Measurements from ENCODE around the gene DOCK9. TPM values are rescaled to one million over a fixed set of nuclear protein-coding genes. Genes with fewer than 3 reads are reported as not detected.

DOCK9 gene, protein sequence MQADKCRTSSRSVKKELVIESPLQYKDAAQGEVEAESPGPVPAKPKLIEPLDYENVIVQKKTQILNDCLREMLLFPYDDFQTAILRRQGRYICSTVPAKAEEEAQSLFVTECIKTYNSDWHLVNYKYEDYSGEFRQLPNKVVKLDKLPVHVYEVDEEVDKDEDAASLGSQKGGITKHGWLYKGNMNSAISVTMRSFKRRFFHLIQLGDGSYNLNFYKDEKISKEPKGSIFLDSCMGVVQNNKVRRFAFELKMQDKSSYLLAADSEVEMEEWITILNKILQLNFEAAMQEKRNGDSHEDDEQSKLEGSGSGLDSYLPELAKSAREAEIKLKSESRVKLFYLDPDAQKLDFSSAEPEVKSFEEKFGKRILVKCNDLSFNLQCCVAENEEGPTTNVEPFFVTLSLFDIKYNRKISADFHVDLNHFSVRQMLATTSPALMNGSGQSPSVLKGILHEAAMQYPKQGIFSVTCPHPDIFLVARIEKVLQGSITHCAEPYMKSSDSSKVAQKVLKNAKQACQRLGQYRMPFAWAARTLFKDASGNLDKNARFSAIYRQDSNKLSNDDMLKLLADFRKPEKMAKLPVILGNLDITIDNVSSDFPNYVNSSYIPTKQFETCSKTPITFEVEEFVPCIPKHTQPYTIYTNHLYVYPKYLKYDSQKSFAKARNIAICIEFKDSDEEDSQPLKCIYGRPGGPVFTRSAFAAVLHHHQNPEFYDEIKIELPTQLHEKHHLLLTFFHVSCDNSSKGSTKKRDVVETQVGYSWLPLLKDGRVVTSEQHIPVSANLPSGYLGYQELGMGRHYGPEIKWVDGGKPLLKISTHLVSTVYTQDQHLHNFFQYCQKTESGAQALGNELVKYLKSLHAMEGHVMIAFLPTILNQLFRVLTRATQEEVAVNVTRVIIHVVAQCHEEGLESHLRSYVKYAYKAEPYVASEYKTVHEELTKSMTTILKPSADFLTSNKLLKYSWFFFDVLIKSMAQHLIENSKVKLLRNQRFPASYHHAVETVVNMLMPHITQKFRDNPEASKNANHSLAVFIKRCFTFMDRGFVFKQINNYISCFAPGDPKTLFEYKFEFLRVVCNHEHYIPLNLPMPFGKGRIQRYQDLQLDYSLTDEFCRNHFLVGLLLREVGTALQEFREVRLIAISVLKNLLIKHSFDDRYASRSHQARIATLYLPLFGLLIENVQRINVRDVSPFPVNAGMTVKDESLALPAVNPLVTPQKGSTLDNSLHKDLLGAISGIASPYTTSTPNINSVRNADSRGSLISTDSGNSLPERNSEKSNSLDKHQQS (N-terminal part only)
- 100 to 1,000 TPM; 201 to 211 TPM for total RNA-seq
- 10 to 100 TPM in 2 of 3 donors, 1 to 10 TPM in 1; 6.6 to 36.8 (median 21.0) TPM for polyA plus RNA-seq
- total RNA-seq = 93.4 to 477 (median 212) reads per million in 6 experiments

DNA sequence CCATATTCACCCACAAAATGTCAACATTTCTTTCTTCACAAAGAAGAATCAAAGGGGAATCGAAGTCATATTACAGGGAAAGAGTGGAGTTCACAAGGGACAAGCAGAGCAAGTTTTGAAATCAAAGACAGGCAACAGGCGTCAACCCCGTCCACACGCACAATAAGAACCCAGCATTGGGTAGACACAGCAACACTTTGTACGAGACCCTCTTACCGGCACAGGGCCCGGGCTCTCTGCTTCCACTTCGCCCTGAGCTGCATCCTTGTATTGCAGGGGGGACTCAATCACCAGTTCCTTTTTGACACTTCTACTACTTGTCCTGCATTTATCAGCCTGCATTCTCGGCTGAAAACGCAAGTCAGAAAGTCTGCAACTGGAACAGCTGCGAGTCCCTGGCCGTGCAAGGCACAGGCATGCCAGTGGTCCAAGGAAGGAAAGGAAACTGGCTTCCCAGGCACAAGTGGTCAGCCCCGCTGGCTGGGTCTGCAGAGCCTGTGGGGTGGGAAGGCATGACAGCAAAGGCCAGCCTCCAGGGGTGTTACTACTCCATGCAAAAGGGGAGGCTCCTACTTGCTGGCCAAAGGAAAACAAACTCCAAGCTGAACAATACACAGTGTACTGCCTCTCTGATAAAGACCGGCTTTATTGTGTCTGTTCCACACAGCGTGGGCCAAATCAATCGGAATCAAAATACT, at the start of gene DOCK9:
Gene DOCK9 (minus strand): TSS at position 497 of the 698 bp plus-strand sequence. CDS start 155 bp downstream, at position 342.
- peaks cover 39 to 92% (median 77%) of the 10 kb centered on the region in 4 donors for H3K4me1 Mint-ChIP-seq
- no peaks in the 10 kb centered on the region for H3K27me3 Mint-ChIP-seq
- H3K9me3 Mint-ChIP-seq = no peaks in the 10 kb centered on the region
- ATAC-seq (no peak), DNase-seq (no peak)
- H3K36me3 Mint-ChIP-seq = peaks cover 0 to 4% (median 2%) of the 10 kb centered on the region in 3 donors
- POLR2A ChIA-PET = interaction anchor here (1.5 kb wide), 1 partner anchor 9 kb away, joined by 6 read pairs; no protein-coding TSS in a partner anchor
- peak within 1 kb of the TSS; percentile 1 to 77 (median 61) for H3K27ac Mint-ChIP-seq
- H3K4me3 Mint-ChIP-seq = peak within 1 kb of the TSS in 6 of 10 donors; percentile 3 to 54 (median 25)

GRCh38 chr13:99027260-99027659, 49.4 kb upstream of the DOCK9 start:
- peaks cover 25 to 73% (median 70%) of the 10 kb centered on the region in 4 donors for H3K4me1 Mint-ChIP-seq
- peaks cover 0 to 1% (median 0%) of the 10 kb centered on the region in 5 donors for H3K27me3 Mint-ChIP-seq
- peak overlapping the region in 3 of 10 donors; percentile 18 to 79 (median 68) for H3K27ac Mint-ChIP-seq
- DNase-seq (no peak), ATAC-seq (no peak)
- POLR2A ChIA-PET = interaction anchor here (2.2 kb wide), 1 partner anchor 59 kb away, joined by 7 read pairs; no protein-coding TSS in a partner anchor
- peaks cover 0 to 5% (median 0%) of the 10 kb centered on the region in 9 donors for H3K9me3 Mint-ChIP-seq
- no peaks in the 10 kb centered on the region for H3K36me3 Mint-ChIP-seq
- H3K4me3 Mint-ChIP-seq = peak overlapping the region in 2 of 10 donors; percentile 4 to 10

DNA sequence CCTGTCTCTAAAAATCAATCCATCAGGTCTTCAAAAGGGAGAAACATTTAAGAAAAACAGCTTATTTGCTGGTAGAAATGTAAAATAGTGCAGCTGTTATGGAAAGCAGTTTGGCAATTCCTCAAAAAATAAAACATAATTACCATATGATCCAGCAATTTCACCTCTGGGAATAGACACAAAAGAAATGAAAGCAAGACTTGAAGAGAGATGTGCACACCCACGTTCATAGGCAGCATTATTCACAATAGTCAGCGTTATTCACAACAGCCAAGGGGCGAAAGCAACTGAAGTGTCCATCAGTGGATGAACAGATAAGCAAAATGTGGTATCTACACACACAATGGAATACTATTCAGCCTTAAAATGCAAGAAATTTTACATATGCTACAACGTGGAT, 45.1 kb upstream of the DOCK9 start:
- no peaks in the 10 kb centered on the region for H3K9me3 Mint-ChIP-seq

GRCh38 chr13:99018418-99019180, 40.7 kb upstream of the DOCK9 start:
- POLR2A ChIA-PET = no interaction called here
- H3K4me3 Mint-ChIP-seq = no peak overlapping the region
- H3K27me3 Mint-ChIP-seq = peaks cover 0 to 1% (median 0%) of the 10 kb centered on the region in 5 donors
- H3K4me1 Mint-ChIP-seq = peaks cover 38 to 88% (median 65%) of the 10 kb centered on the region in 4 donors
- no peak for ATAC-seq
- H3K27ac Mint-ChIP-seq = peak overlapping the region in 6 of 10 donors; percentile 11 to 86 (median 44)
- DNase-seq = no peak
- H3K9me3 Mint-ChIP-seq = no peaks in the 10 kb centered on the region
- no peaks in the 10 kb centered on the region for H3K36me3 Mint-ChIP-seq

More for the DNA sequence above, 45.1 kb upstream of the DOCK9 start:
- POLR2A ChIA-PET = no interaction called here
- ATAC-seq (no peak), DNase-seq (no peak)
- Mint-ChIP-seq H3K27me3 (peaks cover 0 to 3% (median 0%) of the 10 kb centered on the region in 5 donors), H3K36me3 (no peaks in the 10 kb centered on the region), H3K4me3 (no peak overlapping the region), H3K27ac (peak overlapping the region in 1 of 10 donors; percentile 81), H3K4me1 (peaks cover 25 to 77% (median 66%) of the 10 kb centered on the region in 4 donors)

DNA sequence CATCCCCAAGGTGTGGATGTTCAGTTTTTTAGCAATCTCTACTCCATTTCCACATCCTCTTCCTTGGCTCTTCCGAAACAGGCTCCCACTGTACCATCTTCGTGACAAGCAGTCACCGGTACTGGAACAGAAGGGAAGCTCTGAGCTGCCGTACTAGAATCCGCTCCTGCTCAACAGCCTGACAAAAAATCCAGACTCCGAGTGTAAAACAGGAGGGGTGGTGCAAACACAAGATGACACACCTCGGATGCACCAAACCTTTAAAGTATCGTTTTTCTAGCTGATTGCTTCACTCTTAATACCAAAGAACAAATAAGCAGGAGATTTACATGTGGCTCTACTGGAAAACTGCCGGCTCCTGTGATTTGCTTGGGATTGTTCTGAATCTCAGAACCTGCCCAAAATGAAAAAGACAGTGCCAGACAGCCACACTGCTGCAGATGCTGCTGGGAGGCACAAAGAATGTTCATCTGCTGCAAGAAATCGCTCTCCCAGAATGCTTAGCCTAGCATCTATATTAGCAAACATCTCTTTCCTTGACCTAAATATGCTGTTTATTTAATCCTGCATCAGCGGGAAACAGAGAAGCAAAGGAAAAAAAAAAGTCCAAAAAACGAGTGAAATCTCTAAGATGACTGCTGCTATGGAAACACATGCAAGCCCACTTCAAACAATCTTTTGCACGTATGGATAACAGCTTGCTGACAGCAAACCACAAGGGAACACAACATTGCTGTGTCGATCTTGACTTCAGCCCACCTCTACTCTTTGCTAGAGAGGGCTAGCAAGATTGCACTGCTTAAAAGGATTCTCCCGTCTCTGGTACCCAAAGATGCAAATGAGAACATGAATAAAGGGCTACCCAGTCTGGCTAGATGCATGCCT, 38.0 kb upstream of the DOCK9 start:
- peaks cover 0 to 1% (median 0%) of the 10 kb centered on the region in 5 donors for H3K27me3 Mint-ChIP-seq
- H3K4me1 Mint-ChIP-seq = peaks cover 42 to 82% (median 68%) of the 10 kb centered on the region in 4 donors
- ATAC-seq = peak; percentile 96 to 97
- peaks cover 0 to 2% (median 0%) of the 10 kb centered on the region in 3 donors for H3K36me3 Mint-ChIP-seq
- POLR2A ChIA-PET = interaction anchor here (0.6 to 1.9 kb wide), 2 partner anchors 14 to 40 kb away, joined by 3 to 5 read pairs; no protein-coding TSS in a partner anchor
- H3K4me3 Mint-ChIP-seq = peak overlapping the region; percentile 38 to 76 (median 67)
- H3K9me3 Mint-ChIP-seq = no peaks in the 10 kb centered on the region
- H3K27ac Mint-ChIP-seq = peak overlapping the region; percentile 45 to 97 (median 90)
- DNase-seq = peak in 8 of 10 donors; percentile 18 to 78 (median 62)

DNA sequence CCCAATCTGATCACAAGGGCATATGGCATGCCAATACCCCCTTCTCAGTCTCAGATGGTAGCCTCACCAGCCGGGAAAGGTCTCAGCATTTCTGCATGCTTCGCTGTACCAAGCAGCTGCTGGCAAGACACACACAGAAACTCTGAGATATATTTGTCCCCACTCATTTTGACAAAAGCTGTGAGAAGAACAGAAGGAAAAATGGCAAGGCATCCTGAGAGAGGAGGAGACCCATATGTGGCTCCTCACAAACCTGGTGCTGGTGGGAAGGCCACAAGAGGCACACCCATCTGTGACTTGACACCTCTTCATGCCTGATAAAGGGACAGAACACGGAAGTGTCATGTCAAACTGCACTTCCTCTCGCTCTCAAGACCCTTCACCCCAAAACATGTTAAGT, 36.7 kb upstream of the DOCK9 start:
- DNase-seq (no peak), ATAC-seq (no peak)
- H3K9me3 Mint-ChIP-seq = no peaks in the 10 kb centered on the region
- peaks cover 0 to 2% (median 0%) of the 10 kb centered on the region in 3 donors for H3K36me3 Mint-ChIP-seq
- H3K27me3 Mint-ChIP-seq = no peaks in the 10 kb centered on the region
- H3K27ac Mint-ChIP-seq = peak overlapping the region in 7 of 10 donors; percentile 37 to 93 (median 77)
- POLR2A ChIA-PET = interaction anchor here (1.9 kb wide), 1 partner anchor 13 kb away, joined by 5 read pairs; no protein-coding TSS in a partner anchor
- H3K4me1 Mint-ChIP-seq = peaks cover 48 to 83% (median 71%) of the 10 kb centered on the region in 4 donors
- H3K4me3 Mint-ChIP-seq = peak overlapping the region in 2 of 10 donors; percentile 50 to 57

DNA sequence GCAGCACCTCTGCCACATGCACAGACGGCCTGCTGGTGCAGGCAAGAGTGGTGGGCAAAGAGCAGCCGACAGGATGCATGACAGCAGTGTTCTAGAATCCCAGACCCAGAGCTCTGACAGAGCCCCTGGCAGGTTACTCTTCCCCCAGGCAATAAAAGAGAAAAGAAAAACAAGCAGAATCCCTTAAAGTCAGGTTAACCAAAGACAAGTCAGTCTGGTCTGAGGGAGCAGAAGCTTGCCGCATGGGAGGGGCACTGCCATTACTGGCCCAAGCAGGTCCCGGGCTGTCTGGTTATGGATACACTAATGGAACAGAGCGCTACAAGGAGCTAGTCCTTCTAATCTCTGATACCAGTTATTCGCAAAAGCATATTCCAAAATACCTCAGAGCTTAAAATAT, 36.1 kb upstream of the DOCK9 start:
- Mint-ChIP-seq H3K36me3 (peaks cover 0 to 2% (median 0%) of the 10 kb centered on the region in 3 donors), H3K4me1 (peaks cover 49 to 83% (median 73%) of the 10 kb centered on the region in 4 donors), H3K4me3 (no peak overlapping the region), H3K27ac (peak overlapping the region in 5 of 10 donors; percentile 73 to 91 (median 80)), H3K9me3 (no peaks in the 10 kb centered on the region), H3K27me3 (no peaks in the 10 kb centered on the region)
- no peak for ATAC-seq
- POLR2A ChIA-PET = interaction anchor here (0.6 to 1.9 kb wide), 2 partner anchors 12 to 61 kb away, joined by 3 to 5 read pairs; no protein-coding TSS in a partner anchor
- no peak for DNase-seq

- Mint-ChIP-seq H3K9me3 (no peaks in the 10 kb centered on the region), H3K36me3 (peaks cover 0 to 2% (median 0%) of the 10 kb centered on the region in 3 donors), H3K4me1 (peaks cover 45 to 78% (median 70%) of the 10 kb centered on the region in 4 donors), H3K27ac (peak overlapping the region in 3 of 10 donors; percentile 16 to 22 (median 17)), H3K4me3 (no peak overlapping the region), H3K27me3 (no peaks in the 10 kb centered on the region)
- POLR2A ChIA-PET = interaction anchor here (1.0 kb wide), 1 partner anchor 10 kb away, joined by 4 read pairs; no protein-coding TSS in a partner anchor
- ATAC-seq = no peak
- DNase-seq = no peak
Observed at GRCh38 chr13:99012539-99012938, 34.7 kb upstream of the DOCK9 start.

DNA sequence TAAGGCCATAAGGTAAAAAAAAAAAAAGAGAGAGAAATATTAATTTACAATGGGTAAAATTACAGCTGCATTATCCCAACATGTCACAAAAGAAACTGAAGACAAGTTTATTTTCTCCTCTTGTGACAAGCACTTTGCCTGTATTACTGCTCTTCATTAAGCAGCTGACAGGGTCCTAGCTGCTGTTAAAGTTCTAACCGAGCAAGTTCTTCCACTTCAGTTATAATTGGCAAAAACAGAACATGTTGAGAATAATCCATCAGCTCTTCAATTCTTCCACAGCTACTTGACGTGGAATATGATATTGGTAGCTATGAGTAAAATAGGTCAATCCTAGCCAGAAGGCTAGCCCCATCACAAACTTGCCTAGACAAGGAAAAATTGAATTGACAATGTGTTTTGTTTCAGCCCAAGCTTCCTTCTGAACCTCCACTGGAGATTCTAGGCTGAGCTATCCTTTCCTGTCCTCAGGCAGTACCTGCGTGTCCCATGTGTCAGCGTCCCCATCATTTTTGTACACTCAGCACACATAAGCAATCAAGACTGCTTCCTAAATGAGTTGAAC, 32.2 kb upstream of the DOCK9 start:
- Mint-ChIP-seq H3K36me3 (peaks cover 0 to 2% (median 0%) of the 10 kb centered on the region in 3 donors), H3K27ac (peak overlapping the region in 6 of 10 donors; percentile 46 to 77 (median 59)), H3K9me3 (no peaks in the 10 kb centered on the region), H3K27me3 (no peaks in the 10 kb centered on the region), H3K4me1 (peaks cover 29 to 65% (median 57%) of the 10 kb centered on the region in 4 donors), H3K4me3 (no peak overlapping the region)
- ATAC-seq (no peak), DNase-seq (no peak)
- POLR2A ChIA-PET = interaction anchor here (0.7 to 0.9 kb wide), 2 partner anchors 8 to 31 kb away, joined by 3 read pairs; no protein-coding TSS in a partner anchor
